Left colon (tissue), 2 donors: ENCODE data around the gene BPTF. TPM values are rescaled to one million over a fixed set of nuclear protein-coding genes. Genes with fewer than 3 reads are reported as not detected.
A peak's percentile ranks its signal among the peaks of the same experiment; 100 is the strongest.
"Not testable (repeated sequence)": the region's sequence is repeated elsewhere in the genome, so short reads cannot be mapped to it uniquely, and the experiment has no call there.

ENCODE experiments used
- ATAC-seq: fragments of 200-7000 bp; cut with Tn5 transposase; one replicate; pipeline ENCODE4 v1.9.1; 2020; ENCODE audit warnings: mild to moderate bottlenecking, moderate library complexity
- DNase-seq, 2 donors: peaks; one replicate each; pipeline ENCODE4 v3.0.0-alpha.2; 2020
- intact Hi-C, 2 donors: fragments of 100-400 bp; cut with DNase I in 1 of 2; cut with micrococcal nuclease in 1 of 2; formaldehyde crosslinking; loops; one replicate each; pipeline versions ENCODE4 v1.11.2 to v1.14.0; 2022; cut with DNase I, micrococcal nuclease
- total RNA-seq, 2 donors: library from RNA; stranded (reverse); fragmentation: NEBNext Ultra II Directional; extraction: Animal tissue kit (Norgen Biotek cat#: 25700); gene quantifications; one replicate each; pipeline ENCODE4 v1.2.1, GENCODE V29; 2021
- donor health status: DM: no; HTN: no; CAD: no.
- donor health status: DM: yes; HTN: yes; CAD: no.

BPTF gene
- total RNA-seq, 2 donors from 2014 or later, result 65.1 to 85.5 TPM

DNA sequence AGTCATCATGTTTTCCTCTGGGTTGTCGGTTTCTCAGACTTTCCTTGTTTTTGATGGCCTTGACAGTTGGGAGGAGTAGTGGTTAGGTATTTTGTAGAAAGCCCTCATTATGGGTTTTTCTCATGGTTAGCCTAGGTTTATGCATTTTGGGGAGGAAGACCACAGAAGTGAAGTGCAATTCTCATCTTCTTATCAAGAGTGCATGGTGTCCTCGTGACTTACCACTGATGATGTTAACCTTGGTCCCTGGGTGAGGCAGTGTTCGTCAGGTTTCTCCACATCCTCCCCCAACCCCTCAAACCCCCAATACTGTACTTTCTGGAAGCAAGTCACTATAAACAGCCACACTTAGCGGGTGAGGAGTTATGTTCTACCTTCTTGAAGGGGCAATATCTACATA lies 42.3 kb downstream of the BPTF start:
- intact Hi-C loops, result no loop called here
- ATAC-seq (no peak), DNase-seq (no peak)

DNA sequence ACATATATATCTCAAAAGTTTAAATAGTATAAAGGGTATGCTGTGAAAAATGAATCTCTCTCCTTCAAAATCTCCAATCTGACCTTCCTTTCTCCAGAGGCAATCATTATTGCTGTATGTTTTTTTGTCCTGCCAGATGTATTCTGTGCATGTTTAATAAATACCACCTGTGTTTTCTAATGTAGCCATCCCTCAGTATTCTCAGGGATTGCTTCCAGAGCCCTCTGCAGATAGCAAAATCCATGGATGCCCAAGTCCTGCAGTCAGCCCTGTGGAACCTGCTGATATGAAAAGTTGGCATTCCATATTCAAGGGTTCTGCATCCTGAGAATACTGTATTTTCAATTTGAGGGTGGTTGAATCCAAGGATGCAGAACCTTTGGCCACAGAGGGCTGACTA lies 42.9 kb downstream of the BPTF start:
- ATAC-seq (no peak), DNase-seq (no peak)
- intact Hi-C loops, result no loop called here

DNA sequence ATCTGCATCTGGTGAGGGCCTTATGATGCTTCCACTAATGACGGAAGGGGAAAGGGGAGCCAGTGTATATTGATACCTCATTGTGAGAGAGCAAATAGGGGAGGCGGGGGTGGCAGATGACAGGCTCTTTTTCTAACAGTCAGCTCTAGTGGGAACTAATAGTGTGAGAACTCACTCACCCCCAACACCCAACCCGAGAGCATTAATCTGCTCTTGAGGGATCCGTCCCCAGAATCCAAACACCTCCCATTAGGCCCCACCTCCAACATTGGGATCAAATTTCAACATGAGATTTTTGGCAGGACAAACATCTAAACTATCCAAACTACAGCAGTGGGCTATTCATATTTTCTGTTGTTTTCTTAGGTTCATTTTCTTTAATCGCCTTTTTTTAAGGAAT lies 54.4 kb downstream of the BPTF start:
- intact Hi-C loops, result no loop called here
- no peak for ATAC-seq
- no peak for DNase-seq

DNA sequence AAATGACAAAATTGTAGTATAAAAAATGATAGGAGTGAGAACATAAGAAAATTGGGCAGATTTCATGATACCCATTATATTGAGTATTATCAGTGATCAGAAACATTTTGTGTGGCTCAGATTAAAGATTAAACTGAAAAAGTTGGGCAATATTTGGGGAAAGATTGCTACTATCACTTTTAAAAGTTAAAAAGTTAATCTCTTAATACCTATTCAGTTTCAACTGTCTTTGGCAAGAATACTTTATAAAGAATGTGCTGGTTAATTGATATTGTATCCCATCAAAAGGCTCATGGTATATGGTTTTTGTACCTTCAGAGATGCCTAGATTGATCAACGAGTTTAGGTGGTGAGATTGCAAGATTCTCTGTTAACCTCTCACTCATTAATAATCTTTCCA lies 55.8 kb downstream of the BPTF start:
- intact Hi-C loops, result no loop called here
- no peak for ATAC-seq
- DNase-seq, result no peak

DNA sequence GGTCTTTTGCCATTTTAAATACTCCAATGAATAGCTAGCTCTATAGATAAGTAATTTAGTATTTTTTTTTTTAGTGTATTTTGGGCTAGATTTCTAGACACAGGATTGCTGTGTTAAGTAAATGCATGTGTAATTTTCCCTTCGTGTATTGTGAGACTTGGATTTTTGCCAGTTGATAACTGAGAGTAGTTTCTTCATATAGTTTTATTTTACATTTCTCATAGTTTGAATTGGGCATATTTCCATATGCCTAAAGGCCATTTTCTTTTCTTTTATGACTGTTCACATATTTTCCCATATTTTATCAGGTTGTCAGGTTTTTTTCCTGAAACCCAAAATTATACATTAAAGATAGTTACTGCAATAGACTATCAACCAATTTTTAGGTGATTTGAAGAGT lies 59.4 kb downstream of the BPTF start:
- intact Hi-C loops, result no loop called here
- DNase-seq (no peak), ATAC-seq (no peak)

DNA sequence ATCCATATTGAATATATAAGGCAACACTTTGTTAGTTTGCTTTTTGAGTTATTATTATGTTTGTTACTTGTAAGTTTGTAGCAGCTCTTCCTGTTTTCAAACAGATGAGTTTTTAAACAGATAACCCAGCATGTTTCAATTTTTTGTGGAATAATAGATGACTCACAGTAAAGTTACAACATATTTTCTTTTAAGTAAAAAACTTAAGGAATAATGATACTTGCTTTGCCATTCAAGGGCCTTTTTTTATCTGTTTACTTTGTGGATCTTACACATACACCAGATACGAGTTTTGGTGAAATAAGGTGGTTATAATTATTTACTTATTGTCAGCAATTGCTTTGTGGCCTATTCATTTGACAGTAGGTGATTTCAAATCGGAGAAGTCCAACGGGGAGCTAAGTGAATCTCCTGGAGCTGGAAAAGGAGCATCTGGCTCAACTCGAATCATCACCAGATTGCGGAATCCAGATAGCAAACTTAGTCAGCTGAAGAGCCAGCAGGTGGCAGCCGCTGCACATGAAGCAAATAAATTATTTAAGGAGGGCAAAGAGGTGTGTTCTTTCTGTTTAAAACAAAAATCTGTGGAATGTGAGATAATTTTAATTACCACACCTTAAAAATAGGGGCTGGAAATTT lies 66.3 kb downstream of the BPTF start:
- peak in 1 of 2 donors; percentile 8 for DNase-seq
- ATAC-seq, result peak; percentile 35
- intact Hi-C loops, result no loop called here

DNA sequence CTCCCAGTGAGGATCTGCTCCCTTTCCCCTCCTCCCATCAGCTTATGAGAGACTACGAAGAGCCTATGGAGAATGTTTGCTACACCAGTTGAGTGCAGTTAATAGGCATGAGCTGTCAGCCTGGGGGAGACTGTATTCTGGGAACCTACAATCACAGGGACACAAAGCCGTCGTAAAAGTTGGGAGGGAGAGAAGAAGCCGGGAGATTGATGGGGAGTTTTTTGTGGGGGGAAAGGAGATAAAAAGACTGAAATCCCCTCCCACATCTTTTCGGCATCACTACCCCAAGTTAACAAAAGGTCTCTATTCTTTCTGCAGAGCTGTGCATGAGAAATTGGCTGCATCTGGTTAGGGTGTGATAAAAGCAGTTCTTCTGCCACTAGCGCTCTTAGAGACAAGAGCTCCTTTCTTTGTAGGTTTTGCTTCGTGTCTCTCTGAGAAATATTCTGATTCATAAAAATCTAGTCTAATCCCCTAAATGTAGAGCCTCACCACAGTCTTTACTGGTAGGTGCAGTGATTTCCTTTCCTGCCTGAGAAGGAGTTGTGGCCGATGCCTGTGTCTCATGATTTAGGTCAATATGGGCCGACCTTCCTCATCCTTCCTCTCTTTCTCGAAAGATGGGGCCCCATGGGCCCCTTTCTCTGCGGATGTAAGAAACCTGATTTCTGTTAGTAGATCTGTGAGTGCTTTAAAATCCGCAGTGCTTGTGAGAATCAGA lies 77.4 kb downstream of the BPTF start:
- DNase-seq (no peak), ATAC-seq (no peak)
- intact Hi-C loops, result no loop called here

DNA sequence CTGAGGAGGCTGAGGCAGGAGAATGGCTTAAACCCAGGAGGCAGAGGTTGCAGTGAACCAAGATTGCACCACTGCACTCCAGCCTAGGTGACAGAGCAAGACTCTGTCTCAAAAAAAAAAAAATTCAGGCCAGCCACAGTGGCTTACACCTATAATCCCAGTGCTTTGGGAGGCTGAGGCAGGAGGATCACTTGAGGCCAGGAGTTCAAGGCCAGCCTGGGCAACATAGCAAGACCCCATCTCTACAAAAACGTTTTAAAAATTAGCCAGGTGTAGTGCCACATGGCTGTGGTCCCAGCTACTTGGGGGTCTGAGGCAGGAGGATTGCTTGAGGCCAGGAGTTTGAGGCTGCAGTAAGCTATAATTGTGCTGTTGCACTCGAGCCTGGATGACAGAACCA lies 80.0 kb downstream of the BPTF start:
- intact Hi-C loops, ATAC-seq, DNase-seq: not testable (repeated sequence)

DNA sequence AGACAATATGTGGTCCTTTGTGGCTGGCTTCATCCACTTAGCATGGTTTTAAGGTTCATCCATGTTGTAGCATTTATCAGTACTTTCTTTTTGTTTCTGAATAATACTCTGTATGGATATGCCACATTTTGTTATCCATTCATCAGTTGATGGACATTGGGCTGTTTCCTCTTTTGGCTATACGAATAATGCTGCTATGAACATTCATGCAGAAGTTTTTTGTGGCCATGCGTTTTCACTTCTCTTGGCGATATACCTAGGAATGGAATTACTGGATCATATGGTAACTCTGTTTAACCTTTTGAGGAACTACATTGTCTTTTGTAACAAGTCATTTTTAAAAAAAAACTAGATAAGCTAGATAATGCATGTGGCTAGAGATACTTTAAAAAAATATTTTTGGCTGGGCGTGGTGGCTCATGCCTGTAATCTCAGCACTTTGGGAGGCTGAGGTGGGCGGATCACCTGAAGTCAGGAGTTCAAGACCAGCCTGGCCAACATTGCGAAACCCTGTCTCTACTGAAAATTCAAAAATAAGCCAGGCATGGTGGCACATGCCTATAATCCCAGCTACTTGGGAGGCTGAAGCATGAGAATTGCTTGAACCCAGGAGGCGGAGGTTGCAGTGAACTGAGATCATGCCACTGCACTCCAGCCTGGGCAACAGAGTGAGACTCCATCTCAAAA lies 85.0 kb downstream of the BPTF start:
- intact Hi-C loops, ATAC-seq: not testable (repeated sequence)

DNA sequence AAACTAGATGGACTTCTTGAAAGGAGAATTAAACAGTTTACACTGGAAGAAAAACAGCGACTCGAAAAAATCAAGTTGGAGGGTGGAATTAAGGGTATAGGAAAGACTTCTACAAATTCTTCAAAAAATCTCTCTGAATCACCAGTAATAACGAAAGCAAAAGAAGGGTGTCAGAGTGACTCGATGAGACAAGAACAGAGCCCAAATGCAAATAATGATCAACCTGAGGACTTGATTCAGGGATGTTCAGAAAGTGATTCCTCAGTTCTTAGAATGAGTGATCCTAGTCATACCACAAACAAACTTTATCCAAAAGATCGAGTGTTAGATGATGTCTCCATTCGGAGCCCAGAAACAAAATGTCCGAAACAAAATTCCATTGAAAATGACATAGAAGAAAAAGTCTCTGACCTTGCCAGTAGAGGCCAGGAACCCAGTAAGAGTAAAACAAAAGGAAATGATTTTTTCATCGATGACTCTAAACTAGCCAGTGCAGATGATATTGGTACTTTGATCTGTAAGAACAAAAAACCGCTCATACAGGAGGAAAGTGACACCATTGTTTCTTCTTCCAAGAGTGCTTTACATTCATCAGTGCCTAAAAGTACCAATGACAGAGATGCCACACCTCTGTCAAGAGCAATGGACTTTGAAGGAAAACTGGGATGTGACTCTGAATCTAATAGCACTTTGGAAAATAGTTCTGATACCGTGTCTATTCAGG lies 85.9 kb downstream of the BPTF start:
- intact Hi-C loops, result no loop called here
- ATAC-seq (no peak), DNase-seq (no peak)

More for the DNA sequence above, 85.0 kb downstream of the BPTF start:
- not testable (repeated sequence) for DNase-seq

DNA sequence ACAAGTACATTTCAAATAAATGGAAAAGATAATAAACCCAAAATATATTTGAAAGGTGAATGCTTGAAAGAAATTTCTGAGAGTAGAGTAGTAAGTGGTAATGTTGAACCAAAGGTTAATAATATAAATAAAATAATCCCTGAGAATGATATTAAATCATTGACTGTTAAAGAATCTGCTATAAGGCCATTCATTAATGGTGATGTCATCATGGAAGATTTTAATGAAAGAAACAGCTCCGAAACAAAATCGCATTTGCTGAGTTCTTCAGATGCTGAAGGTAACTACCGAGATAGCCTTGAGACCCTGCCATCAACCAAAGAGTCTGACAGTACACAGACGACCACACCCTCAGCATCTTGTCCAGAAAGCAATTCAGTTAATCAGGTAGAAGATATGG lies 86.8 kb downstream of the BPTF start:
- ATAC-seq (no peak), DNase-seq (no peak)
- intact Hi-C loops, result no loop called here

DNA sequence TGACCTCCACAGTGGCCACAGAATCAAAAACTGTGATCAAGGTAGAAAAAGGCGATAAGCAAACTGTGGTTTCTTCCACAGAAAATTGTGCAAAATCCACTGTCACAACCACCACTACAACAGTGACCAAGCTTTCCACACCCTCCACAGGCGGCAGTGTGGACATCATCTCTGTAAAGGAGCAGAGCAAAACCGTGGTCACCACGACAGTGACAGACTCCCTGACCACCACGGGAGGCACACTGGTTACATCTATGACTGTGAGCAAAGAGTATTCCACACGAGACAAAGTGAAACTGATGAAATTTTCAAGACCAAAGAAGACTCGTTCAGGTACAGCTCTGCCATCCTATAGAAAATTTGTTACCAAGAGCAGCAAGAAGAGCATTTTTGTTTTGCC lies 87.4 kb downstream of the BPTF start:
- ATAC-seq (no peak), DNase-seq (no peak)
- intact Hi-C loops, result no loop called here

DNA sequence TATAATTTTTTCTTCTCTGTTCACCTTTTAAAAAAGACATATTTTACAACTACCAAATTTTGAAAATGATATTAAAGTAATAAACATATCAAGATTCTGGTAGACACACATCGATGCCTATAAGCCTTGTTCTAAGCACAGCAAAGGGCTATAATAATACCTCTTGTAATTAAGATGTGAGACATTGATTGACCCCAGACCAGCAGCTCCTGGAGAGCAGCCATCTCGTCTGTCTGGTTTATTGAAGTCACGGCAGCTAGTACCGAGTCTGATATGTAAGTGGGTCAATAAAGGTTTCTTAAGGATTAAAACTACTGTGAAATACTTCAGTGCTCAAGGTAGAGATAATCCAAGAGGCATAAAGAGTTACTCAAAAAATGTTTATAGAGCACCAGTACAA lies 94.9 kb downstream of the BPTF start:
- ATAC-seq (no peak), DNase-seq (no peak)
- intact Hi-C loops, result no loop called here

DNA sequence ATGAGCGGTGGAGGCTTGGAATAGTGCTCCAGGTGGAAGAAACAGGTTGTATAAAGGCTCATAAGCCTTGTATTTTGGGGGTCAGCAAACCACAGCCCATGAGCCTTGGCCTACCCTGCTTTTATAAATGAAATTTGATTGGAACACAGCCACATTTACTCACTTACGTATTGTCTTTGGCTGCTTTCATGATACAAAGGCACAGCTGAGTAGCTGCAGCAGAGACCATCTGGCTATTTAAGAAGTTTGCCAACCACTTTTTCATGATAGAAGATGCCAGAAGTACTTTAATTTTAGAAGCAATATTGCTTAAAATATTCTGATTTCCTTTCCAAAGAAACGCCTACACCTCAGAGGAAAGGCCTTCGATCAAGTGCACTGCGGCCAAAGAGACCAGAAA lies 97.2 kb downstream of the BPTF start:
- intact Hi-C loops, result no loop called here
- DNase-seq, result no peak
- no peak for ATAC-seq

DNA sequence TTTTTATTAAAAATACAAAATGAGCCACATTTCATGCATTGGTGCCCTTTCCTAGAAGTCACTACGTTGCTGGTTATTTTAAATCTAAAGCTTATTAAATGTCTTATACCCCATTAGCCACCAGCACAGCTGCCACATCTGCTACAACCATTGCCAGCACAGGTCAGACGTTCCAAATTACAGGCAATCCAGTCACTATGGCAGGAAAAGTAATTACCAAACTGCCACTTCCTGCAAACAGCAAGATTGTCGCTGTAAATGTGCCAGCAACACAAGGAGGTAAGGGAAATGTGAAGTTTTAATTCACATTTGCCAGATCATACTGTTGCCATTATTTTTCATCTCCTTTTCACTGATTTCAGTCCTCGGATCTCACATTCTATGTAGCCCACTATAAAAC lies 103.5 kb downstream of the BPTF start:
- intact Hi-C loops, DNase-seq: not testable (repeated sequence)
- peak; percentile 95 for ATAC-seq

DNA sequence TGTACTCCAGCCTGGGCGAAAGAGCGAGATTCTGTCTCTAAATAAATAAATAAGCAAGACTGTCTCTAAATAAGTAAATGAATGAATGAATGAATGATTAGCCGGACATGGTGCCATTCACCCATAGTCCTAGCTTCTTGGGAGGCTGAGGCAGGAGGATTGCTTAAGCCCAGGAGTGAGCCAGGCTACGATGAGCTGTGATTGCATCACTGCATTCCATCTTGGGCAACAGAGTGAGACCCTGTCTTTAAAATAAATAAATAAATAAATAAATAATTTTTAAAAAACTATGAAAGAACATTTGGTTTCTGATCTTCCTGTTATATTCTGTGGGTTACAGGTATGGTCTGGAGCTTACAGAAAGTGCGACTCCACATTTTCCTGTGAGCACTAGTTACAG lies 105.9 kb downstream of the BPTF start:
- intact Hi-C loops, result no loop called here

DNA sequence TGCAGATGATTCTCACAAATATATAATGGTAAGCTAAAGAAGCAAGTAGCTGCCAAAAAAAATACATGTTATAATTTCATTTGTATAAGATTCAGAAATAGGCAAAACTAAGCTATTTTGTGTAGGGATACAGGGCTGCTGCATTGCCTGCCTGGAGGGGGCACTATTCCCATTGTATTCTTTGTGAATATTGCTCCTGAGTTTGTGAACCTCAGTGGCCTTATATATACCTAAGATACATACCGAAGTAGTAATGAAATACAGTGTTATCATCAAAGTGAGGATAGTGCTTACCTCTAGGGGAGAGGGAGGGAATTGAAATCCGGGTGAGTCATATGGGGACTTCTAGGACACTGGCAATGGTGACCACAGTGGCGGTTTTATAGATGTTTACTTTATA lies 117.5 kb downstream of the BPTF start:
- DNase-seq (no peak), ATAC-seq (peak; percentile 40)
- intact Hi-C loops, result no loop called here

More for the DNA sequence above, 105.9 kb downstream of the BPTF start:
- ATAC-seq, result no peak
- DNase-seq, result no peak

DNA sequence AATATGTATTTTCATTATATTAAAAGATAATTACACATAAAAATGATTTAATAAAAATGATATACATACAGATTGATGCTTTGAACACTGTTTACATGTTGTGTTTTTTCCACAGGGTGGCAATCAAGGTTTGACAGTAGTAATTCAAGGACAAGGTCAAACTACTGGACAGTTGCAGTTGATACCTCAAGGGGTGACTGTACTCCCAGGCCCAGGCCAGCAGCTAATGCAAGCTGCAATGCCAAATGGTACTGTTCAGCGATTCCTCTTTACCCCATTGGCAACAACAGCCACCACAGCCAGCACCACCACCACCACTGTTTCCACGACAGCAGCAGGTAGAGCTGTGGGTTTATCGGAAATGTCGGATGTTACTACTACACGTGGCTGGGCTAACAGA lies 118.7 kb downstream of the BPTF start:
- intact Hi-C loops, result no loop called here
- ATAC-seq, result no peak

DNA sequence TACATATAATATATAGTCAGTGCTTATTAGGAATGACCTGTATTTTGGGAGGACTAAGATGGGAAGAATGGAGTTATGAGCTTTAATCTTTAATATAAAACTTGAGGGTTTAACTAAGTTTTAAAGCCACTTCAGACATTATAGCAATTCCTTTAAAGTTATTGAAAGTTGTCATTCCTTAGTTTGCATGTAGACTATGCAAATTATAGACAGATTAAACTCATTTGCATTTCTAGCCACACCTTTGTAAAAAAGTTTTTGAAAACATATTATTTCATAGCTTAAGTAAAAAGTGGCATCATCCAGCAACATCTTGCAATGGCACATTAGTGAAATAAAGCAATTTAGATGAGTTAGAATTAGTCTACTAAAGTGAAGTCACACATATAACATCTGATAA lies 121.2 kb downstream of the BPTF start:
- intact Hi-C loops, result no loop called here
- no peak for ATAC-seq
- no peak for DNase-seq

More for the DNA sequence above, 118.7 kb downstream of the BPTF start:
- no peak for DNase-seq
